ENCODE measurements around the gene POLA1. TPM values are rescaled to one million over a fixed set of nuclear protein-coding genes. Genes with fewer than 3 reads are reported as not detected.
"Not testable (repeated sequence)": the region's sequence is repeated elsewhere in the genome, so short reads cannot be mapped to it uniquely, and the experiment has no call there.

The POLA1 gene
- total and polyA plus RNA-seq, 7 experiments from 2014 or later: 4.1 to 26.6 (median 6.5) TPM

- no peak overlapping the region for H3K27ac ChIP-seq (ENCODE audit: low read depth, low read length)
- peaks cover 0 to 10% (median 2%) of the 10 kb centered on the region in 5 donors for H3K36me3 Mint-ChIP-seq
- H3K4me3 Mint-ChIP-seq: no peak overlapping the region
- DNase-seq (no peak), ATAC-seq (no peak)
- peaks cover 0 to 2% (median 0%) of the 10 kb centered on the region in 11 donors for H3K9me3 Mint-ChIP-seq
- H3K27ac Mint-ChIP-seq: peak overlapping the region in 1 of 9 donors; percentile 9
- H3K4me1 ChIP-seq (ENCODE audit: control insufficient read depth in 2 of 2, insufficient read depth in 2 of 2, low read length in 2 of 2): no peaks in the 10 kb centered on the region
- peaks cover 0 to 12% (median 2%) of the 10 kb centered on the region in 7 donors for H3K4me1 Mint-ChIP-seq
- intact Hi-C loops (cut with micrococcal nuclease): no loop called here
- POLR2A ChIA-PET: no interaction called here
- no peaks in the 10 kb centered on the region for H3K9me3 ChIP-seq (ENCODE audit: control insufficient read depth in 2 of 3, low read length in 3 of 3)
- no peaks in the 10 kb centered on the region for H3K27me3 ChIP-seq (ENCODE audit: control insufficient read depth in 2 of 2, insufficient read depth in 2 of 2, low read length in 2 of 2)
- CTCF ChIA-PET: no interaction called here
- H3K36me3 ChIP-seq (ENCODE audit: control insufficient read depth in 2 of 3, insufficient read depth in 3 of 3, low read length in 3 of 3): no peaks in the 10 kb centered on the region
- H3K4me3 ChIP-seq (ENCODE audit: low read length): no peak overlapping the region
- no peaks in the 10 kb centered on the region for H3K27me3 Mint-ChIP-seq
Measured at GRCh38 chrX:24805201-24805600, 111.5 kb downstream of the POLA1 start.

- H3K36me3 ChIP-seq (ENCODE audit: control insufficient read depth in 2 of 3, insufficient read depth in 3 of 3, low read length in 3 of 3); H3K4me1 Mint-ChIP-seq; intact Hi-C loops (cut with micrococcal nuclease); H3K27me3 ChIP-seq (ENCODE audit: control insufficient read depth in 2 of 2, insufficient read depth in 2 of 2, low read length in 2 of 2); CTCF ChIA-PET; H3K9me3 ChIP-seq (ENCODE audit: control insufficient read depth in 2 of 3, low read length in 3 of 3); DNase-seq; ATAC-seq; H3K4me1 ChIP-seq (ENCODE audit: control insufficient read depth in 2 of 2, insufficient read depth in 2 of 2, low read length in 2 of 2); H3K4me3 ChIP-seq (ENCODE audit: low read length); H3K4me3 Mint-ChIP-seq; POLR2A ChIA-PET; H3K27me3 Mint-ChIP-seq; H3K27ac ChIP-seq (ENCODE audit: low read depth, low read length); H3K9me3 Mint-ChIP-seq: not testable (repeated sequence)
- H3K36me3 Mint-ChIP-seq: peaks cover 0 to 24% (median 15%) of the 10 kb centered on the region in 5 donors
- peak overlapping the region in 1 of 9 donors; percentile 42 for H3K27ac Mint-ChIP-seq
Measured at GRCh38 chrX:24819807-24820206, 126.1 kb downstream of the POLA1 start.

GRCh38 chrX:24828147-24828546, 134.4 kb downstream of the POLA1 start:
- Histone ChIP-seq H3K9me3 (ENCODE audit: control insufficient read depth in 2 of 3, low read length in 3 of 3) (no peaks in the 10 kb centered on the region), H3K27me3 (ENCODE audit: control insufficient read depth in 2 of 2, insufficient read depth in 2 of 2, low read length in 2 of 2) (no peaks in the 10 kb centered on the region), H3K4me3 (ENCODE audit: low read length) (no peak overlapping the region), H3K27ac (ENCODE audit: low read depth, low read length) (no peak overlapping the region), H3K36me3 (ENCODE audit: control insufficient read depth in 2 of 3, insufficient read depth in 3 of 3, low read length in 3 of 3) (peaks cover 0 to 3% (median 0%) of the 10 kb centered on the region in 3 experiments), H3K4me1 (ENCODE audit: control insufficient read depth in 2 of 2, insufficient read depth in 2 of 2, low read length in 2 of 2) (no peaks in the 10 kb centered on the region)
- no peak overlapping the region for H3K27ac Mint-ChIP-seq
- CTCF ChIA-PET: no interaction called here
- ATAC-seq: no peak
- peaks cover 0 to 2% (median 0%) of the 10 kb centered on the region in 7 donors for H3K4me1 Mint-ChIP-seq
- no peaks in the 10 kb centered on the region for H3K9me3 Mint-ChIP-seq
- peaks cover 4 to 29% (median 15%) of the 10 kb centered on the region in 5 donors for H3K36me3 Mint-ChIP-seq
- intact Hi-C loops (cut with micrococcal nuclease): no loop called here
- POLR2A ChIA-PET: no interaction called here
- DNase-seq: no peak
- H3K27me3 Mint-ChIP-seq: no peaks in the 10 kb centered on the region
- H3K4me3 Mint-ChIP-seq: no peak overlapping the region

- DNase-seq: no peak
- Histone ChIP-seq H3K4me3 (ENCODE audit: low read length) (no peak overlapping the region), H3K4me1 (ENCODE audit: control insufficient read depth in 2 of 2, insufficient read depth in 2 of 2, low read length in 2 of 2) (no peaks in the 10 kb centered on the region), H3K36me3 (ENCODE audit: control insufficient read depth in 2 of 3, insufficient read depth in 3 of 3, low read length in 3 of 3) (peaks cover 0 to 3% (median 0%) of the 10 kb centered on the region in 3 experiments), H3K9me3 (ENCODE audit: control insufficient read depth in 2 of 3, low read length in 3 of 3) (no peaks in the 10 kb centered on the region), H3K27ac (ENCODE audit: low read depth, low read length) (no peak overlapping the region), H3K27me3 (ENCODE audit: control insufficient read depth in 2 of 2, insufficient read depth in 2 of 2, low read length in 2 of 2) (no peaks in the 10 kb centered on the region)
- no peak for ATAC-seq
- H3K9me3 Mint-ChIP-seq: no peaks in the 10 kb centered on the region
- CTCF ChIA-PET: no interaction called here
- intact Hi-C loops (cut with micrococcal nuclease): no loop called here
- peaks cover 0 to 2% (median 0%) of the 10 kb centered on the region in 7 donors for H3K4me1 Mint-ChIP-seq
- no peaks in the 10 kb centered on the region for H3K27me3 Mint-ChIP-seq
- H3K36me3 Mint-ChIP-seq: peaks cover 4 to 29% (median 15%) of the 10 kb centered on the region in 5 donors
- H3K4me3 Mint-ChIP-seq: no peak overlapping the region
- POLR2A ChIA-PET: no interaction called here
- H3K27ac Mint-ChIP-seq: no peak overlapping the region
Measured at GRCh38 chrX:24828600-24828999, 134.9 kb downstream of the POLA1 start.

- ATAC-seq: no peak
Measured at GRCh38 chrX:24833695-24834094, 140.0 kb downstream of the POLA1 start.

GRCh38 chrX:24837966-24838365, 144.2 kb downstream of the POLA1 start:
- no peaks in the 10 kb centered on the region for H3K27me3 Mint-ChIP-seq
- Histone ChIP-seq H3K9me3 (ENCODE audit: control insufficient read depth in 2 of 3, low read length in 3 of 3) (no peaks in the 10 kb centered on the region), H3K4me3 (ENCODE audit: low read length) (no peak overlapping the region), H3K36me3 (ENCODE audit: control insufficient read depth in 2 of 3, insufficient read depth in 3 of 3, low read length in 3 of 3) (no peaks in the 10 kb centered on the region), H3K27me3 (ENCODE audit: control insufficient read depth in 2 of 2, insufficient read depth in 2 of 2, low read length in 2 of 2) (no peaks in the 10 kb centered on the region), H3K27ac (ENCODE audit: low read depth, low read length) (no peak overlapping the region), H3K4me1 (ENCODE audit: control insufficient read depth in 2 of 2, insufficient read depth in 2 of 2, low read length in 2 of 2) (no peaks in the 10 kb centered on the region)
- intact Hi-C loops (cut with micrococcal nuclease): loop anchor here (1.0 to 5.0 kb wide), 3 partner anchors 169 to 306 kb away; no protein-coding TSS in a partner anchor
- peak overlapping the region in 1 of 9 donors; percentile 9 for H3K27ac Mint-ChIP-seq
- POLR2A ChIA-PET: no interaction called here
- no peak for ATAC-seq
- no peak overlapping the region for H3K4me3 Mint-ChIP-seq
- no peaks in the 10 kb centered on the region for H3K9me3 Mint-ChIP-seq
- DNase-seq: no peak
- peaks cover 0 to under 1% (median 0%) of the 10 kb centered on the region in 5 donors for H3K36me3 Mint-ChIP-seq
- CTCF ChIA-PET: interaction anchor here (0.7 to 0.8 kb wide), 3 partner anchors 10 to 1496 kb away, joined by 3 to 4 read pairs (median 3); no protein-coding TSS in a partner anchor
- no peaks in the 10 kb centered on the region for H3K4me1 Mint-ChIP-seq

More at GRCh38 chrX:24833695-24834094, 140.0 kb downstream of the POLA1 start:
- no peaks in the 10 kb centered on the region for H3K36me3 ChIP-seq (ENCODE audit: control insufficient read depth in 2 of 3, insufficient read depth in 3 of 3, low read length in 3 of 3)
- H3K27me3 ChIP-seq (ENCODE audit: control insufficient read depth in 2 of 2, insufficient read depth in 2 of 2, low read length in 2 of 2): no peaks in the 10 kb centered on the region
- H3K4me1 ChIP-seq (ENCODE audit: control insufficient read depth in 2 of 2, insufficient read depth in 2 of 2, low read length in 2 of 2): no peaks in the 10 kb centered on the region
- Mint-ChIP-seq H3K4me1 (peaks cover 0 to 2% (median 0%) of the 10 kb centered on the region in 7 donors), H3K36me3 (peaks cover 0 to 12% (median 0%) of the 10 kb centered on the region in 5 donors), H3K4me3 (no peak overlapping the region), H3K27me3 (no peaks in the 10 kb centered on the region), H3K9me3 (no peaks in the 10 kb centered on the region), H3K27ac (no peak overlapping the region)
- CTCF ChIA-PET: interaction anchor here (0.6 kb wide), 1 partner anchor 252 kb away, joined by 3 read pairs; no protein-coding TSS in a partner anchor
- POLR2A ChIA-PET: no interaction called here
- no peak for DNase-seq
- no peaks in the 10 kb centered on the region for H3K9me3 ChIP-seq (ENCODE audit: control insufficient read depth in 2 of 3, low read length in 3 of 3)
- no peak overlapping the region for H3K4me3 ChIP-seq (ENCODE audit: low read length)
- intact Hi-C loops (cut with micrococcal nuclease): no loop called here
- no peak overlapping the region for H3K27ac ChIP-seq (ENCODE audit: low read depth, low read length)

- ATAC-seq (no peak), DNase-seq (peak in 4 of 9 donors; percentile 4 to 27 (median 18))
- ChIA-PET POLR2A (no interaction called here), CTCF (interaction anchor here (0.7 kb wide), 2 partner anchors 308 to 1497 kb away, joined by 3 to 4 read pairs; no protein-coding TSS in a partner anchor)
- no peaks in the 10 kb centered on the region for H3K9me3 ChIP-seq (ENCODE audit: control insufficient read depth in 2 of 3, low read length in 3 of 3)
- Mint-ChIP-seq H3K4me3 (no peak overlapping the region), H3K4me1 (no peaks in the 10 kb centered on the region), H3K9me3 (no peaks in the 10 kb centered on the region), H3K36me3 (peaks cover 0 to 5% (median 0%) of the 10 kb centered on the region in 5 donors), H3K27ac (no peak overlapping the region), H3K27me3 (no peaks in the 10 kb centered on the region)
- H3K36me3 ChIP-seq (ENCODE audit: control insufficient read depth in 2 of 3, insufficient read depth in 3 of 3, low read length in 3 of 3): no peaks in the 10 kb centered on the region
- H3K27ac ChIP-seq (ENCODE audit: low read depth, low read length): no peak overlapping the region
- H3K27me3 ChIP-seq (ENCODE audit: control insufficient read depth in 2 of 2, insufficient read depth in 2 of 2, low read length in 2 of 2): no peaks in the 10 kb centered on the region
- H3K4me1 ChIP-seq (ENCODE audit: control insufficient read depth in 2 of 2, insufficient read depth in 2 of 2, low read length in 2 of 2): no peaks in the 10 kb centered on the region
- intact Hi-C loops (cut with micrococcal nuclease): loop anchor here (1.0 to 5.0 kb wide), 3 partner anchors 169 to 306 kb away; no protein-coding TSS in a partner anchor
- H3K4me3 ChIP-seq (ENCODE audit: low read length): no peak overlapping the region
Measured at GRCh38 chrX:24838629-24839028, 144.9 kb downstream of the POLA1 start.

Measured in naive thymus-derived CD4-positive, alpha-beta T cell (primary cell).